H1 (cell line): ENCODE measurements around the gene DHPS. TPM values are rescaled to one million over a fixed set of nuclear protein-coding genes. Genes with fewer than 3 reads are reported as not detected.
A peak's percentile ranks its signal among the peaks of the same experiment; 100 is the strongest.

ENCODE experiments used
- CTCF ChIA-PET: fragments of 300-600 bp; sonication (Branson Sonifier 250); formaldehyde crosslinking; loops from one replicate; lab custom pipeline; 2021; ENCODE audit not compliant: partially characterized antibody; lab: Charles Lee
- POLR2A ChIA-PET: fragments of 300-600 bp; sonication (Branson Sonifier 250); formaldehyde crosslinking; loops from one replicate; lab custom pipeline; 2021; ENCODE audit warnings: inconsistent platforms; ENCODE audit not compliant: partially characterized antibody; lab: Charles Lee
- DNase-seq, 2 experiments: peaks; one replicate each; pipeline versions ENCODE4 v3.0.0 to v3.0.0-alpha.2; 2010 to 2022; ENCODE audit warnings: low spot score in 2 of 2, low read depth in 1 of 2, mixed read lengths in 1 of 2
- FAIRE-seq: peaks from 2 replicates; lab custom pipeline; 2011; peaks lifted over from hg19 to GRCh38; lab: Jason Lieb, UNC
- H2AFZ ChIP-seq: 2 replicates; pipeline ENCODE4 v1.8.1; 2012; ENCODE audit warnings: low read length, inconsistent platforms
- H2AK5ac ChIP-seq: 2 replicates; pipeline ENCODE4 v1.6.1; 2013; ENCODE audit warnings: low read depth, low read length
- H2BK120ac ChIP-seq: replicated peaks from 2 replicates; pipeline ENCODE3; 2013; ENCODE audit warnings: low read depth, low read length, inconsistent platforms
- H2BK12ac ChIP-seq: 2 replicates; pipeline ENCODE4 v1.6.1; 2013; ENCODE audit warnings: low read depth, low read length
- H2BK15ac ChIP-seq: 2 replicates; pipeline ENCODE4 v1.6.1; 2013; ENCODE audit warnings: low read length
- H2BK20ac ChIP-seq: 2 replicates; pipeline ENCODE4 v1.6.1; 2013; ENCODE audit warnings: low read length
- H2BK5ac ChIP-seq: 2 replicates; pipeline ENCODE4 v1.6.1; 2013; ENCODE audit warnings: low read depth, low read length
- H3K14ac ChIP-seq: 2 replicates; pipeline ENCODE4 v1.6.1; 2013; ENCODE audit warnings: inconsistent platforms; ENCODE audit not compliant: insufficient read length
- H3K18ac ChIP-seq: 2 replicates; pipeline ENCODE4 v1.6.1; 2013; ENCODE audit warnings: low read length; ENCODE audit errors: extremely low read depth
- H3K23ac ChIP-seq: 2 replicates; pipeline ENCODE4 v1.6.1; 2013; ENCODE audit warnings: inconsistent platforms; ENCODE audit not compliant: insufficient read length
- H3K23me2 ChIP-seq: 2 replicates; pipeline ENCODE4 v1.6.1; 2013; ENCODE audit warnings: low read depth, low read length
- H3K27ac ChIP-seq: 2 replicates; pipeline ENCODE4 v1.6.1; 2011; ENCODE audit warnings: low read depth, low read length, inconsistent platforms
- H3K27me3 ChIP-seq, 4 experiments: replicated peaks in 1 of 4; 1 replicate in 1 of 4; 2 replicates in 3 of 4; pipeline versions ENCODE4 v1.6.1 to v1.8.1; 2011 to 2013; ENCODE audit warnings: low read length in 3 of 4, mild to moderate bottlenecking in 3 of 4, inconsistent platforms in 2 of 4, mixed read lengths in 2 of 4, moderate library complexity in 1 of 4; ENCODE audit not compliant: control insufficient read depth in 3 of 4, insufficient read depth in 3 of 4; ENCODE audit errors: extremely low read depth in 1 of 4
- H3K36me3 ChIP-seq, 4 experiments: 2 replicates each; pipeline versions ENCODE4 v1.6.1 to v1.8.1; 2011 to 2013; ENCODE audit warnings: mild to moderate bottlenecking in 4 of 4, low read length in 3 of 4, moderate library complexity in 2 of 4, control low read depth in 1 of 4, inconsistent platforms in 1 of 4; ENCODE audit not compliant: insufficient read depth in 4 of 4, control insufficient read depth in 2 of 4
- H3K4ac ChIP-seq: replicated peaks from 2 replicates; pipeline ENCODE3; 2013; ENCODE audit warnings: low read length, low read depth, mixed read lengths, inconsistent platforms; ENCODE audit not compliant: insufficient read length
- H3K4me1 ChIP-seq, 4 experiments: replicated peaks in 1 of 4; 1 replicate in 1 of 4; 2 replicates in 3 of 4; pipeline versions ENCODE4 v1.6.1 to v1.8.1; 2011 to 2013; ENCODE audit warnings: low read length in 3 of 4, inconsistent platforms in 2 of 4, mixed read lengths in 1 of 4; ENCODE audit not compliant: insufficient read depth in 4 of 4, control insufficient read depth in 3 of 4
- H3K4me2 ChIP-seq, 2 experiments: 2 replicates each; pipeline versions ENCODE4 v1.6.1 to v1.8.1; 2011 to 2013; ENCODE audit warnings: low read depth in 2 of 2, low read length in 2 of 2, control low read depth in 1 of 2, inconsistent platforms in 1 of 2, mild to moderate bottlenecking in 1 of 2; ENCODE audit not compliant: insufficient read depth in 1 of 2
- H3K4me3 ChIP-seq, 4 experiments: fragments of 200-600, 300-600 bp in 1 of 4; sonication (generic), shearing (Covaris generic), sonication (Bioruptor Twin) in 1 of 4; 2 replicates each; pipeline versions ENCODE4 v1.5.1 to v1.8.1; 2011 to 2016; ENCODE audit warnings: low read length in 4 of 4, low read depth in 3 of 4, control low read depth in 2 of 4, inconsistent platforms in 2 of 4, mild to moderate bottlenecking in 2 of 4, mixed read lengths in 1 of 4, moderate library complexity in 1 of 4; ENCODE audit not compliant: insufficient read depth in 2 of 4; ENCODE audit errors: extremely low read depth in 1 of 4
- H3K56ac ChIP-seq: replicated peaks from 2 replicates; pipeline ENCODE3; 2013; ENCODE audit warnings: low read depth, mild to moderate bottlenecking, mixed read lengths, low read length, inconsistent platforms; ENCODE audit not compliant: insufficient read length
- H3K79me1 ChIP-seq: 2 replicates; pipeline ENCODE4 v1.6.1; 2013; ENCODE audit warnings: low read depth, low read length, control low read depth
- H3K79me2 ChIP-seq, 2 experiments: 2 replicates each; pipeline versions ENCODE4 v1.6.1 to v1.8.1; 2012 to 2013; ENCODE audit warnings: low read length in 2 of 2, mild to moderate bottlenecking in 2 of 2, inconsistent platforms in 1 of 2; ENCODE audit not compliant: insufficient read depth in 2 of 2, control insufficient read depth in 1 of 2
- H3K9ac ChIP-seq, 4 experiments: replicated peaks in 1 of 4; 1 replicate in 1 of 4; 2 replicates in 3 of 4; pipeline versions ENCODE4 v1.6.1 to v1.8.1; 2011 to 2013; ENCODE audit warnings: low read depth in 3 of 4, low read length in 3 of 4, control low read depth in 2 of 4, mild to moderate bottlenecking in 2 of 4, moderate library complexity in 2 of 4, inconsistent platforms in 1 of 4; ENCODE audit errors: extremely low read depth in 1 of 4
- H3K9me3 ChIP-seq, 2 experiments: 2 replicates each; pipeline versions ENCODE4 v1.6.1 to v1.8.1; 2012 to 2013; ENCODE audit warnings: mild to moderate bottlenecking in 2 of 2, moderate library complexity in 2 of 2, control low read depth in 1 of 2, inconsistent platforms in 1 of 2, low read depth in 1 of 2, low read length in 1 of 2, mixed read lengths in 1 of 2; ENCODE audit not compliant: insufficient read depth in 2 of 2
- H4K20me1 ChIP-seq, 2 experiments: replicated peaks in 1 of 2; 2 replicates each; pipeline versions ENCODE3 to v1.8.1; 2011 to 2013; ENCODE audit warnings: inconsistent platforms in 2 of 2, low read length in 2 of 2, mild to moderate bottlenecking in 1 of 2; ENCODE audit not compliant: insufficient read depth in 2 of 2, control insufficient read depth in 1 of 2
- H4K5ac ChIP-seq: 2 replicates; pipeline ENCODE4 v1.6.1; 2013; ENCODE audit warnings: low read length, low read depth, mixed read lengths, inconsistent platforms; ENCODE audit not compliant: insufficient read length
- H4K8ac ChIP-seq: 2 replicates; pipeline ENCODE4 v1.8.0; 2013; ENCODE audit warnings: mild to moderate bottlenecking, moderate library complexity, low read length, inconsistent platforms; ENCODE audit not compliant: insufficient read depth; ENCODE audit errors: extremely low read depth
- H4K91ac ChIP-seq: replicated peaks from 2 replicates; pipeline ENCODE3; 2013; ENCODE audit warnings: low read length, mixed read lengths, inconsistent platforms; ENCODE audit not compliant: insufficient read length
- BACH1 ChIP-seq: IDR thresholded peaks from 2 replicates; pipeline ENCODE4 v1.6.1; 2012; ENCODE audit warnings: low read length, improper control_type of control experiment
- CBX5 ChIP-seq: fragments of 300-800, 300-1000 bp; sonication (generic); IDR thresholded peaks from 2 replicates; pipeline ENCODE4 v1.7.1; 2016; ENCODE audit warnings: antibody characterized with exemption, low read length, low read depth
- EP300 ChIP-seq, 2 experiments: IDR thresholded peaks; 1 replicate in 1 of 2; 2 replicates in 1 of 2; pipeline ENCODE4 v1.6.1; 2011 to 2012; ENCODE audit warnings: low read depth in 2 of 2, low read length in 2 of 2, mild to moderate bottlenecking in 2 of 2, borderline replicate concordance in 1 of 2, inconsistent platforms in 1 of 2, moderate library complexity in 1 of 2
- FOSL1 ChIP-seq: IDR thresholded peaks from 2 replicates; pipeline ENCODE4 v1.6.1; 2011; ENCODE audit warnings: mild to moderate bottlenecking, low read depth, low read length, moderate library complexity; ENCODE audit not compliant: insufficient read depth
- KDM5A ChIP-seq: fragments of 200-600 bp; IDR thresholded peaks from 2 replicates; pipeline ENCODE4 v1.7.1; 2012; ENCODE audit warnings: mild to moderate bottlenecking, low read length, inconsistent platforms, mixed read lengths
- RFX5 ChIP-seq: IDR thresholded peaks from 2 replicates; pipeline ENCODE4 v1.6.1; 2011; ENCODE audit warnings: low read depth, low read length, improper control_type of control experiment, borderline replicate concordance
- SIX5 ChIP-seq: IDR thresholded peaks from 2 replicates; pipeline ENCODE4 v1.6.1; 2011; ENCODE audit warnings: mild to moderate bottlenecking, low read depth, low read length
- SP1 ChIP-seq: IDR thresholded peaks from 2 replicates; pipeline ENCODE4 v1.6.1; 2011; ENCODE audit warnings: low read depth, low read length
- SP2 ChIP-seq: IDR thresholded peaks from 2 replicates; pipeline ENCODE4 v1.6.1; 2012; ENCODE audit warnings: mild to moderate bottlenecking, low read length, inconsistent platforms
- TAF1 ChIP-seq: IDR thresholded peaks from 2 replicates; pipeline ENCODE4 v1.6.1; 2011; ENCODE audit warnings: mild to moderate bottlenecking, low read depth, low read length
- TAF7 ChIP-seq: optimal IDR thresholded peaks from 2 replicates; pipeline ENCODE3; 2011; ENCODE audit warnings: low read depth, mild to moderate bottlenecking, inconsistent platforms, low read length, moderate library complexity, borderline replicate concordance
- TEAD4 ChIP-seq: IDR thresholded peaks from 2 replicates; pipeline ENCODE4 v1.6.1; 2012; ENCODE audit warnings: low read depth, low read length, inconsistent platforms, mixed read lengths
- WGBS, 2 experiments: shearing (Covaris generic) in 1 of 2; methylation state at CpG; one replicate each; pipeline versions ENCODE4 v1.1.6 to v1.1.7; 2013 to 2015; ENCODE audit warnings: low lambda C conversion rate in 2 of 2, mixed read lengths in 2 of 2, inconsistent platforms in 1 of 2, low coverage in 1 of 2, missing lambda C conversion rate in 1 of 2; ENCODE audit not compliant: insufficient replicate concordance in 2 of 2, insufficient coverage in 1 of 2, insufficient read length in 1 of 2; ENCODE audit errors: extremely low coverage in 1 of 2, missing lambda C conversion rate in 1 of 2; 5-methylcytosine and 5-hydroxymethylcytosine counted together
- polyA plus RNA-seq, 7 experiments: library from polyadenylated mRNA; depleted of rRNA in 3 of 7; stranded (reverse) in 5 of 7; unstranded in 2 of 7; fragments of >200 nt in 5 of 7; fragments of 200-250 nt in 2 of 7; gene quantifications; 1 replicate in 5 of 7; 2 replicates in 1 of 7; 4 replicates in 1 of 7; pipeline versions ENCODE4 v1.2.1 to v1.2.3, GENCODE V29; 2011 to 2013; ENCODE audit warnings: missing spikeins in 2 of 7, mixed read lengths in 2 of 7
- total RNA-seq: library from RNA; stranded (reverse); fragmentation: NEBNext Ultra II Directional; extraction: Animal tissue kit (Norgen Biotek cat#: 25700); gene quantifications from 2 replicates; pipeline ENCODE4 v1.2.1, GENCODE V29; 2021
- TF ChIP-seq, protein P1 (sequence below): IDR thresholded peaks from 2 replicates; pipeline ENCODE4 v1.6.1; 2012; ENCODE audit warnings: inconsistent platforms

The DHPS gene
- total and polyA plus RNA-seq, 2 of the 8 experiments (the other 6 are each of a cell fraction or from before 2014, with no cell fraction given): 86.6 to 99.6 TPM

DNA sequence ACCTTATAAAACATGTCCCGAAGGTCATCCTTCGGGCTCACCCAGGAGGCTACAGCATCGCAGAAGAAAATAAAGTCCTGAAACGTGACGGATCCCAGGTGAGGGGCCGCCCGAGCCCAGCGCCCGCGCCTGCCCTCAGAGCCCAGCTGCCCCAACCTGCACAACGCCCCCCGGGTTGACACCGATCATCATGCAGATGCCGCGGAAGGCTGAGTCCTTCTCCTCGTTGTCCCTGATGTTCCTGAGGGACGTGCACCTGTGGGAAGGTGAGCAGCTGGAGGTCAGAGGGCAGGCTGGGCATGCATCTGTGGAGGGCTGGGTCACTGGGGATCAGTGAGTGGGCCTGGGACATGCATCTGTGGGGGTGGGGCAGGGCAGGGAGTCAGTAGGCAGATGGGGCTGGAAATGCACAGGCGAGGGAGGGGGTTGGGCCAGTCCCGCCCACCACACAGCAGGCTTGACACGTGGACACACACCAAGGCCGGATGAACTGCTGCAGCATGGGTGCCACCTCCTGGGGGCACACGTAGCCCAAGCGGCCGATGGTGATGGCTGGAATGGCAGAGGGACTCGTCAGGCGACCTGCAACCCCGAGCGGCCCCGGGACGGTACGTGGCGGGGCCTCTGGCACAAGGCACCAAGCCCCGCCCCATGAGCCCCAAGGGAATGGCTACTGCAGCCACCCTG lies 20.1 kb upstream of the DHPS start:
- peak overlapping the region; percentile 14; the same call in 1 of the 2 replicates for H4K8ac ChIP-seq
- 92% methylated on average over 16 of the region's 33 CpGs; no CpG with 5 or more reads in 1 of the 2 experiments for WGBS, 2 experiments
- H2BK120ac ChIP-seq: no peak overlapping the region

More for the DNA sequence above, 20.1 kb upstream of the DHPS start:
- Histone ChIP-seq H2BK5ac (no peak overlapping the region; the same call in 1 of the 2 replicates), H3K14ac (no peak overlapping the region), H3K4me3 (no peak overlapping the region), H2BK12ac (no peak overlapping the region), H3K4me1 (peaks cover 0 to 5% (median 2%) of the 10 kb centered on the region in 4 experiments; a peak in 2 of 7 replicates), H3K27ac (no peak overlapping the region), H3K18ac (no peak overlapping the region), H4K5ac (no peak overlapping the region), H3K4me2 (no peak overlapping the region), H3K9me3 (no peaks in the 10 kb centered on the region), H3K23ac (no peak overlapping the region), H4K20me1 (peaks cover 4 to 14% of the 10 kb centered on the region in 2 experiments), H3K79me2 (no peaks in the 10 kb centered on the region), H2BK15ac (no peak overlapping the region), H3K56ac (no peak overlapping the region), H2AFZ (no peak overlapping the region), H3K23me2 (no peaks in the 10 kb centered on the region; the same call in 1 of the 2 replicates), H4K91ac (no peak overlapping the region), H3K4ac (no peak overlapping the region), H3K27me3 (no peaks in the 10 kb centered on the region), H3K36me3 (peaks cover 28 to 69% (median 52%) of the 10 kb centered on the region in 4 experiments), H3K79me1 (no peaks in the 10 kb centered on the region), H2BK20ac (no peak overlapping the region), H3K9ac (no peak overlapping the region; a peak in 1 of 7 replicates), H2AK5ac (no peak overlapping the region)
- FAIRE-seq: no peak
- no peak for DNase-seq
- TF ChIP-seq BACH1 (no peak), TAF7 (no peak), TAF1 (no peak), TEAD4 (no peak), SP1 (no peak), EP300 (IDR thresholded peaks at IDR 0.05; ENCODE audit: borderline replicate concordance in 1 of 2, low read depth in 2 of 2, low read length in 2 of 2) (no peak), RFX5 (no peak), CBX5 (no peak), FOSL1 (no peak), SP2 (no peak), KDM5A (no peak), SIX5 (no peak)
- TF ChIP-seq, protein P1, sequence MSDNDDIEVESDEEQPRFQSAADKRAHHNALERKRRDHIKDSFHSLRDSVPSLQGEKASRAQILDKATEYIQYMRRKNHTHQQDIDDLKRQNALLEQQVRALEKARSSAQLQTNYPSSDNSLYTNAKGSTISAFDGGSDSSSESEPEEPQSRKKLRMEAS: no peak
- ChIA-PET CTCF (no interaction called here), POLR2A (no interaction called here)
